Panc1 (cell line): ENCODE data around the gene MMP28. TPM values are rescaled to one million over a fixed set of nuclear protein-coding genes. Genes with fewer than 3 reads are reported as not detected.
"Not testable (repeated sequence)": the region's sequence is repeated elsewhere in the genome, so short reads cannot be mapped to it uniquely, and the experiment has no call there.

Experiments used
- ATAC-seq: fragments of 200-7000 bp; cut with Tn5 transposase; 2 replicates; pipeline ENCODE4 v1.9.1; 2020; ENCODE audit warnings: mild to moderate bottlenecking, moderate library complexity
- BruUV-seq: library from RNA; stranded (reverse); fragments of 400-500 nt; replicated peaks from 2 replicates; lab custom pipeline; 2021; lab: Mats Ljungman, UMichigan
- CTCF ChIA-PET: fragments of 300-600 bp; sonication (Branson Sonifier 250); formaldehyde crosslinking; loops from one replicate; lab custom pipeline; 2022; ENCODE audit warnings: antibody characterized with exemption; lab: Charles Lee
- POLR2A ChIA-PET: fragments of 300-600 bp; sonication (Branson Sonifier 250); formaldehyde crosslinking; loops from one replicate; lab custom pipeline; 2022; ENCODE audit warnings: antibody characterized with exemption; lab: Charles Lee
- DNase-seq: peaks from one replicate; pipeline ENCODE4 v3.0.0-alpha.2; 2010; ENCODE audit warnings: low read depth, low spot score
- H3K27ac ChIP-seq: 2 replicates; pipeline ENCODE4 v1.5.1; 2011; ENCODE audit warnings: mild to moderate bottlenecking, low read length, inconsistent platforms
- H3K27me3 ChIP-seq: fragments of 200-500 bp; sonication (Bioruptor generic); 2 replicates; pipeline ENCODE4 v1.6.0; 2014; ENCODE audit warnings: low read length, inconsistent platforms; ENCODE audit not compliant: control insufficient read depth, insufficient read depth
- H3K36me3 ChIP-seq: fragments of 200-500 bp; sonication (Bioruptor generic); 2 replicates; pipeline ENCODE4 v1.5.1; 2014; ENCODE audit warnings: inconsistent platforms, mild to moderate bottlenecking, low read length, moderate library complexity; ENCODE audit not compliant: control insufficient read depth, insufficient read depth
- H3K4me1 ChIP-seq: 2 replicates; pipeline ENCODE4 v1.5.1; 2011; ENCODE audit warnings: inconsistent platforms, mild to moderate bottlenecking, low read length, moderate library complexity; ENCODE audit not compliant: control insufficient read depth, insufficient read depth
- H3K4me3 ChIP-seq, 2 experiments: 2 replicates each; pipeline ENCODE4 v1.5.1; 2011 to 2012; ENCODE audit warnings: low read depth in 2 of 2, low read length in 2 of 2, mild to moderate bottlenecking in 2 of 2, inconsistent platforms in 1 of 2, moderate library complexity in 1 of 2
- H3K9me3 ChIP-seq: fragments of 200-500 bp; sonication (Bioruptor generic); 2 replicates; pipeline ENCODE4 v1.5.1; 2014; ENCODE audit warnings: low read depth, mild to moderate bottlenecking, inconsistent platforms, low read length, moderate library complexity; ENCODE audit not compliant: control insufficient read depth, insufficient read depth
- CTCF ChIP-seq: fragments of 450-650 bp; IDR thresholded peaks from 2 replicates; pipeline ENCODE4 v1.5.1; 2017; ENCODE audit warnings: mild to moderate bottlenecking
- POLR2AphosphoS5 ChIP-seq: IDR thresholded peaks from 2 replicates; pipeline ENCODE4 v1.6.1; 2012; ENCODE audit warnings: mild to moderate bottlenecking, low read depth, low read length, moderate library complexity
- SIN3A ChIP-seq: IDR thresholded peaks from 2 replicates; pipeline ENCODE4 v1.6.1; 2012; ENCODE audit warnings: low read depth, mild to moderate bottlenecking, low read length, moderate library complexity, borderline replicate concordance; ENCODE audit not compliant: insufficient read depth
- TCF7L2 ChIP-seq: IDR thresholded peaks from 2 replicates; pipeline ENCODE4 v1.6.1; 2011; ENCODE audit warnings: mild to moderate bottlenecking, low read depth, low read length, inconsistent platforms
- in situ Hi-C: cut with HindIII; loops from 2 replicates; pipeline ENCODE4 v1.10.0; 2016; ENCODE audit warnings: low sequenced_read_pairs, low pct_unique_long_range_greater_than_20kb
- intact Hi-C: fragments of 100-400 bp; cut with micrococcal nuclease; formaldehyde crosslinking; loops from one replicate; pipeline ENCODE4 v1.10.0; 2022; ENCODE audit not compliant: unreplicated experiment
- total RNA-seq: library from RNA; stranded (reverse); gene quantifications from one replicate; pipeline ENCODE4 v1.2.1, GENCODE V29; 2021; ENCODE audit not compliant: unreplicated experiment
- TF ChIP-seq, protein P1 (sequence below), 2 experiments: IDR thresholded peaks; 2 replicates each; pipeline ENCODE4 v1.6.1; 2011 to 2012; ENCODE audit warnings: low read depth in 2 of 2, control low read depth in 1 of 2, low read length in 1 of 2, mild to moderate bottlenecking in 1 of 2, moderate library complexity in 1 of 2; ENCODE audit not compliant: insufficient read depth in 1 of 2

Gene MMP28
- total RNA-seq, 1 experiment from 2014 or later: 1.6 TPM

GRCh38 chr17:35752945-35753764 is 42.3 kb downstream of the MMP28 start, which contains the start of gene GAS2L2:
GAS2L2 (minus strand) TSS chr17:35753239; CDS start chr17:35752850, 389 bp downstream.
- CTCF ChIA-PET: no interaction called here
- intact Hi-C loops (no loop called here), in situ Hi-C loops (no loop called here)
- no peak within 1 kb of the TSS for H3K4me3 ChIP-seq
- no peaks in the 10 kb centered on the region for H3K36me3 ChIP-seq
- TF ChIP-seq CTCF (no peak), POLR2AphosphoS5 (no peak), SIN3A (no peak), TCF7L2 (no peak)
- TF ChIP-seq, protein P1, sequence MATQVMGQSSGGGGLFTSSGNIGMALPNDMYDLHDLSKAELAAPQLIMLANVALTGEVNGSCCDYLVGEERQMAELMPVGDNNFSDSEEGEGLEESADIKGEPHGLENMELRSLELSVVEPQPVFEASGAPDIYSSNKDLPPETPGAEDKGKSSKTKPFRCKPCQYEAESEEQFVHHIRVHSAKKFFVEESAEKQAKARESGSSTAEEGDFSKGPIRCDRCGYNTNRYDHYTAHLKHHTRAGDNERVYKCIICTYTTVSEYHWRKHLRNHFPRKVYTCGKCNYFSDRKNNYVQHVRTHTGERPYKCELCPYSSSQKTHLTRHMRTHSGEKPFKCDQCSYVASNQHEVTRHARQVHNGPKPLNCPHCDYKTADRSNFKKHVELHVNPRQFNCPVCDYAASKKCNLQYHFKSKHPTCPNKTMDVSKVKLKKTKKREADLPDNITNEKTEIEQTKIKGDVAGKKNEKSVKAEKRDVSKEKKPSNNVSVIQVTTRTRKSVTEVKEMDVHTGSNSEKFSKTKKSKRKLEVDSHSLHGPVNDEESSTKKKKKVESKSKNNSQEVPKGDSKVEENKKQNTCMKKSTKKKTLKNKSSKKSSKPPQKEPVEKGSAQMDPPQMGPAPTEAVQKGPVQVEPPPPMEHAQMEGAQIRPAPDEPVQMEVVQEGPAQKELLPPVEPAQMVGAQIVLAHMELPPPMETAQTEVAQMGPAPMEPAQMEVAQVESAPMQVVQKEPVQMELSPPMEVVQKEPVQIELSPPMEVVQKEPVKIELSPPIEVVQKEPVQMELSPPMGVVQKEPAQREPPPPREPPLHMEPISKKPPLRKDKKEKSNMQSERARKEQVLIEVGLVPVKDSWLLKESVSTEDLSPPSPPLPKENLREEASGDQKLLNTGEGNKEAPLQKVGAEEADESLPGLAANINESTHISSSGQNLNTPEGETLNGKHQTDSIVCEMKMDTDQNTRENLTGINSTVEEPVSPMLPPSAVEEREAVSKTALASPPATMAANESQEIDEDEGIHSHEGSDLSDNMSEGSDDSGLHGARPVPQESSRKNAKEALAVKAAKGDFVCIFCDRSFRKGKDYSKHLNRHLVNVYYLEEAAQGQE (IDR thresholded peaks at IDR 0.05; ENCODE audit: insufficient read depth in 1 of 2, low read depth in 2 of 2, low read length in 1 of 2): no peak
- ATAC-seq (peak; percentile 8; the same call in 1 of the 2 replicates), DNase-seq (no peak)
- POLR2A ChIA-PET: interaction anchor here (0.5 to 1.3 kb wide), 2 partner anchors 56 to 156 kb away, joined by 3 to 10 read pairs; partner anchors contain the start of gene TAF15
- H3K27me3 ChIP-seq: peaks cover 4% of the 10 kb centered on the region
- BruUV-seq: no TSS peak
- peaks cover 8% of the 10 kb centered on the region for H3K4me1 ChIP-seq
- H3K27ac ChIP-seq: no peak within 1 kb of the TSS
- H3K9me3 ChIP-seq: no peaks in the 10 kb centered on the region

DNA sequence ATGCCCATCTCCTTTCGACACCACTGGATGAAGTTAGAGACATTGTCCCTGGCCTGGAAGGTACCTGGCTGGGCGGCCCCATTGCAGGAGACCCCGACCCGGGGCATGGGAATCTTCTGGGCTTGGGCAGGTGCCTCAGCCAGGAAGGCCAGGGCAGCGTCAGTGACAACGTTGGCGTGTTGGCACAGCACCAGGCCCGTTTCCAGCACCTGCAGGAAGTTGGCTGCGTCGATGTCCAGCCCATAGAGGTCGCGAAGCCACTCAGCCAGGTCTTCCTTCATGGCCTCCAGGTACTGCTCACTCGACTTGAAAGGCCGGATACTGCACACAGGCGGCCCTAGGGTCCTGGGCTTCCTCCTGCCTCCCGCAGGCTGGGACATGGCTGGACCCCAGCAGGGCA is 43.0 kb downstream of the MMP28 start:
- TF ChIP-seq TCF7L2 (no peak), POLR2AphosphoS5 (no peak), CTCF (no peak), SIN3A (no peak)
- TF ChIP-seq, protein P1 (IDR thresholded peaks at IDR 0.05; ENCODE audit: insufficient read depth in 1 of 2, low read depth in 2 of 2, low read length in 1 of 2): no peak
- in situ Hi-C loops: no loop called here
- no TSS peak for BruUV-seq
- DNase-seq: no peak
- Histone ChIP-seq H3K4me1 (peaks cover 13% of the 10 kb centered on the region), H3K36me3 (no peaks in the 10 kb centered on the region), H3K9me3 (no peaks in the 10 kb centered on the region), H3K4me3 (no peak overlapping the region), H3K27ac (no peak overlapping the region), H3K27me3 (peaks cover 4% of the 10 kb centered on the region)
- no peak for ATAC-seq
- intact Hi-C loops: no loop called here
- ChIA-PET POLR2A (interaction anchor here (0.5 to 1.3 kb wide), 2 partner anchors 56 to 157 kb away, joined by 3 to 10 read pairs; partner anchors contain the start of gene TAF15), CTCF (no interaction called here)

DNA sequence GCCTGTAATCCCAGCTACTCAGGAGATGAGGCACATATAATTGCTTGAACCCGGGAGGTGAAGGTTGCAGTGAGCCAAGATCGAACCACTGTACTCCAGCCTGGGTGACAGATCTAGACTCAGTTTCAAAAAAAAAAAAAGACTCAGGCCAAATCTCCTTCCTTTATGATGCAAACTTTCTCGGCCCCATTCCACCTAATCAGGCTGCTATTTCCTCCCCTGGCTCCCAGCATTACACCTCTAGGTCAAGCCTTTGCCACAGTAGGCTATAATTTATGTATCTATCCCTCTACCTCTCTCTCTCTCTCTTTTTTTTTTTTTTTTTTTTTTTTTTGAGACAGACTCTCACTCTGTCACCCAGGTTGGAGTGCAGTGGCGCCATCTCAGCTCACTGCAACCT is 43.9 kb downstream of the MMP28 start:
- H3K4me3 ChIP-seq, H3K27ac ChIP-seq, H3K36me3 ChIP-seq, intact Hi-C loops, BruUV-seq, ATAC-seq, DNase-seq, in situ Hi-C loops, H3K27me3 ChIP-seq, H3K9me3 ChIP-seq: not testable (repeated sequence)
- peaks cover 13% of the 10 kb centered on the region for H3K4me1 ChIP-seq
- ChIA-PET CTCF (interaction anchor here (0.6 to 0.7 kb wide), 2 partner anchors 12 to 13 kb away, joined by 5 to 6 read pairs; no protein-coding TSS in a partner anchor), POLR2A (interaction anchor here (1.3 kb wide), 1 partner anchor 57 kb away, joined by 10 read pairs; the partner anchor contains the start of gene TAF15)
